Kasumi-1 (cell line): ENCODE measurements around the gene AMPH.
"Not testable (repeated sequence)": the region's sequence is repeated elsewhere in the genome, so short reads cannot be mapped to it uniquely, and the experiment has no call there.

Experiments used
- DNase-seq, 2 experiments: peaks; one replicate each; lab custom pipeline; 2025; lab: John Stamatoyannopoulos, UW

The AMPH gene

DNA sequence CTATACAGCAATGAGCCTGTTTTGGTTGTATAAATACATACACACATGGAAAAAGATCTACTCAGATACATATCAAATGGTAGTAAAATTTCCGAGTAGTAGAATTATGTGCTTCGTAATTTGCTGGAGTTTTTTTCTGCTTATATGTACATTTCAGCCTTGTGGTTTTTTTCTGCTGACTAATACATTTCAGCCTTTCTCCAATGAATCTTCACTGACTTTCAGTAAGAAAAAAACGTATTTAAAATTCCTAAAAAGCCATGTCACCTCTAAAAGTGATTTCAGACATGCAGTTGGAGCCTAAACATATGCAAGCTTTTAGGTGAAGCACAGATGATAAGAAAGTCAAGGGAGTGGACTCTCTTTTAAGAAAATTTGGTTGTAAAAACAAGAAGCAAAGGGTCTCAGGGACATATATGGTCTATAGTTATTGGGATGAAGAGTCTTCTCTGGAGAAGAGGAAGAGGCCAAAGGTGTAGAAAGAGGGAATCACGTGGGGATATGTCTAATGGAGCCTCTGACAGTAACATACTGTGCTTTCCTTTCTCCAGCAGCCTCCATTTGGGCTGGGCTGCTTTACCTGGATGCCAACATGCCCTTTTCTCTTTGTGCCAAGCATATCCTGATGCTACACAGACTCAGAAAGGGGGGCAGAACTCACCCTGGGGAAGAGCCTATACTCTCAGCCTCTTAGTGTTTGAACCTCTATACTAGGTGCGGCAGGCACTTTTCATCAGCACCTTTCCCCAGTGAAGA lies 2.4 kb downstream of the AMPH start:
- DNase-seq: no peak

DNA sequence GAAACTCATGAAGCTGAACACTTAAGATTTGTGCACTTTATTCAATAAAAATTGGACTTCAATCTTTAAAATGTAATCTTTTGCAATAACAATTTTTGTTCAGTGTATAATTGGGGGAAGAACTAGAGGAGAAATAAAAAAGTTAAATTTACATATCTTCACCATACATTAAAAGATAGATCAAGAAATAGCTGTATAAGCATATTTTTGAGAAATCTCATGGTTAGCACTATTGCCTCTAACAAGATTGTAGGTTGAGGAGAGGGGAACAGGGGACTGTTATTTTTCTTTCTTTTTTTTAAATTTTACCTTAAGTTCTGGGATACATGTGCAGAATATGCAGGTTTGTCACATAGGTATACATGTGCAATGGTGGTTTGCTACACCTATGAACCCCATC lies 5.3 kb downstream of the AMPH start:
- no peak for DNase-seq

DNA sequence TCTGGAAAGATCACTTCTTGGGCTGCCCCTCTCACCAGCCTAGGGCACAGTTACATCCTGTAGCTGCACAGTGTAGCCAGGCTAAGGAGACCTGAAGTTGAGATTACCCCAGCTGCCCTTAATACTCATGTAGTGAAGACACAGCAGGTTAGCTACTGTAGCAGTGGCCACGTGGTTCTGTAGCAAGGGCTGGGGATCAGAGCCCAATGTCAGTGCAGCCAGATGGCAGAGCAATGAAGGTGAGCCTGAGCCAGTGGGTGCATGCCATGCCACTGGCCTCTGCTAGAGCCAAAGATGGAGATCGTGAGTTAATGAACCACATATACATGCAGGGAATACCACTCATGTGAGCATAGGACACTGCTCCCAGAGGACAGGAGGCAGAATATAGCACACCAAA lies 15.5 kb downstream of the AMPH start:
- DNase-seq: no peak

DNA sequence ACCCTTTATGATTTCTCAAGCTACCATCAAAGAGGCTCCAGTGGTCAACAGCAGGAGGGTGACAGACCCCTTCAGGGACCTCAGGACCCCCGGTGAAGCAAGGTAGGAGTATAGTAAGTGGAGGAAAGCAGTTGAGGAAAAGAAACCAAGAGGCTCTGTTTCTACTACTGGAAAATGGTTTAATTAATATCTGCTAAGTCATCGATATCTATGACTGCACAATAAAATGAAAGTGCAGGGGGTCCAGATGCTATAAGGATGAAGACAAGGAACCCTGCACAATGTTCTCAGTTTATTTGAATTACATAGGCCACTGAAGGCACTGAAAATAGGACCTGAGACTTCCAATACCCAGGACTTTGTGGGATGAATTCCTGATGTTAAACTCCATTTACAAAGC lies 23.7 kb downstream of the AMPH start:
- no peak for DNase-seq

DNA sequence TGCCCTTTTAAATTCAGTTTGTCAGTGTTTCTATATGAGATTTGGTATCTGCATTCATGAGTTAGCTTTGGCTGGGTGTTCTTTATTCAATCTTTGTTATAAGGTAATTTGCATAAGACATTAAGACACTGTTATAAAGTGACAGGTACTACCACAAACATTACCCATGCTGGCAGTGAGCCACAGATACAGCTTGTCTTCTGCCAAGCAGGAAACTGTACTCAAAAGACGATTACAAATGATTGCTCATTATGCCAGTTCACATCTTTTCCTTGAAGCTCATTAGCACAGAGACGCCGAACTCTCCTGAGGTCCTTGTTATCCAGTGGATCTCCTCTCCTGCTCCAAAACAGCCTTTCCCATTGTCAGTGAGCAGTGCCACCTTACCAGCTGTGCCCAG lies 30.4 kb downstream of the AMPH start:
- no peak for DNase-seq

DNA sequence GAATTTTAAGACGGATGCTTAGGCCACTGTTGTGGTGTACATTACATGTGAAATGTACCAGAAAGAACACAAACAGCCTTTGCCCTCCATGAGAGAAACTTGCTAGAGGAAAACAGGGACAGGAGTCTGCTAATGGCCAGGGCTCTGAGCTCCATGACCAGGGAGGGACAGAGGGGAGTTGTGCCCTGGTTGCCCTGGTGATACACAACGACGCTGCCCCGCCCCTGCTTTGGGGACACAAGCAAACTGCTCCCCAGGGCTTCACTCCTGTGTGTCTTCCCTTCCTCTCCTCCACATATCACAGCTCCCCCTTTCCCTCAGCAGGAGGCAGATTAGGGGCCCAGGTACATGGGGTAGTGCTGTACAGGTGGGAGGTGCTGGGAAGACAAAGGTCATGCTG lies 36.2 kb downstream of the AMPH start:
- DNase-seq: no peak

DNA sequence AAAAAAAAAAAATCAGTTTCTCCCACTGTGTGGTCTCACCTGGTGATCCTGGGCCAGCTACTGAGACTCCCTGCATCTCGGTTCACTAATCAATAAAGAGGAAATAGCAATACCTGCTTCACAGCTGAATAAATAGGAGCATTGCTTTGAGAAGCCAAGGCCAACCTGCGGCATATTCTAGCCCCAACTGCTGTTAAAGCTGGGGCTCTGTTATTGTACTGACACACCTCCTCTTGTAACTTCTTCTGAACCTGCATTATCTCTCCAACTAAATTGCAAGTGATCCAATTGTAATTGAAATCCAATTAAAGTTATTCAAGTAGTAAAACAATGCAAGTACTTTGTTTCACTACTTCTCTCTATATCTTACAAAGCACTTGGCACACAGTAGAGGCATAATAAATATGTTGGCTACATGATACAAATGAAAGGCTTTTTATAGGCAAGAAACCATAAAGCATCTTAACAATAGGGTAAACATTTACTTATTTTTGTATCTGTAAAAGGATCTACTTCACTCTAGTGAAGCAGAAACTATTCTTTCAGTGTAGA lies 38.4 kb downstream of the AMPH start:
- no peak for DNase-seq

DNA sequence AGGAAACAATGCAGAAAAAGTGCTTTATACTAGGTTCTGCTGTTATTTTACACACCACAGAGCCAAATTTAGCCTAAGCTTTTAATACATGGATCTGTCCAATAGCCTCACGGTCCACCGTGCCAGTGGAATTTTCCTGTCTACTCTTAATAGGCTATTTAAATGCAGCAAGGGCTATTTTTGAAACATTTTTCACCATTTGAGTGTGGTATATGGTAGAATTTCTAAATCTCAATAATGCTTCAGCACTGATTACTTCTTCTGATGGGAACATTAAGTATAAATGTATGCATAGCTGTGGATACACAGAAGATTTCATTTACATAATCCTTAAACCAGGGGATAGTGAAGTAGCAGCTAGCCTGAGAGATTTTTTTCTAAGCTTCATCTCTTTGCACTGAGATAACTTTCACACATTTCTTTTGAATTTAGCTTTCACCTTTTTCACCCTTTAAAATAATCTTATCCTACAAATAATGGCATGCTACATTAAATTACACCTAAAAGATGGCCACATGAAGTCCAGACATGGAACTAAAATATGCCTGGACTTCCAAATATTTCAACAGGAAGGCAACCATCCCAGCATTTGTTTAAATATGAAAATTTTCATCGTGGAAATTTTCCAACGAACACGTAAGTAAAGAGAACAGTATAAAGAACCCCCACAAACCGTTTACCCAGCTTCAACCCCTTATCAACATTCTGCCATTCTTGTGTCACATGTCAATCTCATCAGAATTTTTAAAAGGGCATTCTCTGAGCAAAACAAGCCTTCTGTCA lies 45.4 kb downstream of the AMPH start:
- DNase-seq: no peak

DNA sequence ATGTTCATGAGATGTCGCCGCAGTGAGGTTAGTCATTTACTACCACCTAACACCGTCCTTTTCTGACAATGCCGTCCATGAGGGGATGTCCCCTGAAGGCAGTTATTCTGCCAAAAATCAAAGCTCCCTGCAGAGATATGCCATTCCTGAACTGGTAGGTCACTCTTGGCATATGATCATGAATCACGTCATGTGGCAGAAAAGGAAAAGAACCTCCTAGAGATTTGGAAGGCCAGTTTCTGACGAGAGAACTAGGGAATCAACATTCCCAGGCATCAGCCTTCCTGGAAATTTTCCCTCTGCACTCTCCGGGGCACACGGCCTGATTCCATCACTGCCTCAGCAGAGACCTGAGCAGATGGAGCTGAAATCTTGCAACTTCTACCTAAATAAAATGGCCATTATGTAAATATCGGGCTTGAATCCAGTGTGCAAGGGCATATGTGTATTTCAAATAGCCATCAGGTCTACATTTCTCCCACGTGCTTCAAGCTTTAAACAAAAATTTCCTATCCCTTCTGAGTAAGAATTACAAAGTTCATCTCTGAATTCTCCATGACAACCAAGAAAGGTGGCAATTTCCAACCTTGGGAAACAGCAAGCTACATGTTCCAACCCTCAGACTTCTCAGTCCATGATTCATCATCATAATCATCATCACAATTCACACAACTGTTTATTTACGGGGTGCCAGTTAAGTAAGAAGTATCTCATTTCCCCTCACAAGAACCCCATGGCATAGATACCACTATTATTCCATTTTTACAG lies 46.5 kb downstream of the AMPH start:
- no peak for DNase-seq

DNA sequence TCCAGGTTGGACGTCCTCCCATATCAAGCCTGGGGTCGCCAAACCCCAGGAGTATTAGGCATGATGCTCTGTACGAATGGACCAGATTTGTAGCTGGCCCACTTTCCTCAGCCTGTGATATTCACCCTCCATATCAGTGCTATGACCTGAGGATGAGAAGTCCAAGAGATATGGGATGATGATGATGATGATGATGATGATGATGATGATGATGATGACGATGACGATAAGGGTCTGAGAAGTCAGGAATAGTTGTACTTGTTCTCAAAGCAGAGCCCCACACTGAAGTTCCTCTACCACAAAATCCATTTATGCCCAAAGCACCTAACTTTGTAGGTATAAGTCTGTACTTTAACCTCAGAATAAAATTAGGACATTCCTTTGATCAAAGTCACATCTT lies 50.7 kb downstream of the AMPH start:
- DNase-seq: no peak

DNA sequence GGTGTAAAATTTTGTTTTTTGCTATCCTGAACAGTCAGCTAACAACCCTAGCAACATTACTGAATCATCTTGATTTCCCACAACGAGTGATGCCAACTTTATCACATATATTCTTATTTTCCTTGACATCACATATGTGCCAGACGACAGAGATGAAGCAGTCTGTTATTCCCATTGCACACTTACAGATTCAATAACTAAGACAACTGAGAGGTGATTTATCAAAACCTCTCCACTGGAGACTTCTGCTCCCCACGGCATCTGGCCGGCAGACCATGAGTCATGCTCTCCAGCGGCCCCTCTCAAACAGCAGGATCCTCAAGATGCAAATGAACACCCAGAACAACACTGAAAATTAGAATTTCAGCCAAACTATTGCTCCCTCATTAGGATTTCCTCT lies 57.1 kb downstream of the AMPH start:
- no peak for DNase-seq

DNA sequence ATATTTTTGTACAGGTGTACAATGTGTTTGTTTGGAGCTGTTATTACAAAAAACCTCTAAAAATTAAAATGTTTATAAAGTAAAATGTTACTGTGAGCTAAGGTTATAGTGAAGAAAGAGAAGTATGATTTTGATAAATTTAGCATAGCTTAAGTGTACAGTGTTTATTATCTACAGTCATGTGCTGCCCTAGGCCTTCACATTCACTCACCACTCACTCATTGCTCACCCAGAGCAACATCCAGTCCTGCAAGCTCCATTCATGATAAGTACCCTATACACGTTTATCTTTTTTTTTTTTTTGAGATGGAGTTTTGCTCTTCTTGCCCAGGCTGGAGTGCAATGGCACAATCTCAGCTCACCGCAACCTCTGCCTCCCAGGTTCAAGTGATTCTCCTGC lies 59.6 kb downstream of the AMPH start:
- DNase-seq: not testable (repeated sequence)

DNA sequence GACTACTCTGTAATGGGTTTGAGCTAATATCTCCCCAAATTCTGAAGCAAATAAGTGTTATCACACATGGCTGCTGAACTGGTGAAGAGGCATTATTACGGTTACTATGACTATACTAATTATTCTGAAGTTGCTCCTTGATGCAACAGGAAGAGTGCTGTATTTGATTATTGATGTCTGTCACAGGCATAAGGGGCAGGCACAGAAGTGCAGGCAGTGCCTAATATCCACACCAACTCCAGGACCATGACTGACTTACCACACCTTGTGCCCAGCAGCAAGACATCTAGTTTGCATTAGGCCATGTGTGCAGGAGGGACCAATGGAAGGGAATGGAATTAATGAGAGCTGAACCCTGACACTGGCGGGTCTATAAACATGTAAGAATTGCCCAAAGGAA lies 62.7 kb downstream of the AMPH start:
- no peak for DNase-seq

DNA sequence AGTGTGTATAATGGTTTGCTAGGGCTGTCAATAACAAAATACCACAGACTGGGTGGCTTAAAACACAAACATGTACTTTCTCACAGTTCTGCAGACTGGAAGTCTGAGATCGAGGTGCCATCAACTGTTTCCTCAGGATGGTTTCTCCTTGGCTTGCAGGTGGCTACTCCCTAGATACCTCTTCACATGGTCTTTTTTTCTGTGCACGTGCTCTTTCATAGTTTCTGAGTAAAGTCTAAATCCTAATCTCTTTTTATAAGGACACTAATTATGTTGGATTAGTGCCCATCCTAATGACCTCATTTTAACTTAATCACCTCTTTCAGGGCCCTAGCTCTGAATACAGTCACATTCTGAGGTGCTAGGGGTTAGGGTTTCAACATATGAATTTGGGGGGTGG lies 65.9 kb downstream of the AMPH start:
- no peak for DNase-seq

DNA sequence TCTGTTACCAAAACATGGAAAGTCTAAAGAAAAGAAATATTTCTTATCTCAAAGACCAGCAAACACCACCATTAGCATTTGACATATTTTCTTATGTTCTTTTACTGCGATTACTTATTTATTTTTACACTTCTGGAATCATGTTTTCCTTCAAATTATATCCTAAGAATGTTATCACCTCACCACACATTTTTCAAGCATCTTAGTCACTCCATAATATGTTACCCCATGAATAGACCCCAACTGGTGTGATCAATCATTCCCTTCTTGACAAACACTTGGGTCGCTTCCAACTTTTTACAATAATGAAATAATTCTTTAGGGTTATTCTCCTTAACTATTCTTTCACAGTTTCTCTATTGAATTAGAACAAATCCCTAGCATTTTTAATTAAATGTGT lies 67.4 kb downstream of the AMPH start:
- DNase-seq: no peak

DNA sequence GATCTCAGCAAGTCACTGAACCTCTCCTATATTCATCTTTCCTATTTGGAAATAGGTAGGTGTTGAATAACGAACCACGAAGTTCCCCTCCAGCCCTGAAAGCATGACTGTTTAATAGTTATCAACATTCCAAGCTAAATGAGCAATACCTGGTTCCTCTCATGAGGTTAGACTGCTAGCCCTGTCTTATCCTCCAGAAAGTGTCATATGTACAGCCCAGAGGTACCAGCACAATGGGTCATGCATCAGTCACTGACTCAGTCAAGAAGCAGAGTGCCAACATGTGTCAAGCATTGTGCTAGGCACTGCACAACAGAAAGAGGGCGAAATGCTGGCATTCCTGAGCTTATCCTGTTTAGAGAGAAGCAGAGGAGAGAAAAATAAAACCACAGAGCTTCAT lies 70.0 kb downstream of the AMPH start:
- no peak for DNase-seq

DNA sequence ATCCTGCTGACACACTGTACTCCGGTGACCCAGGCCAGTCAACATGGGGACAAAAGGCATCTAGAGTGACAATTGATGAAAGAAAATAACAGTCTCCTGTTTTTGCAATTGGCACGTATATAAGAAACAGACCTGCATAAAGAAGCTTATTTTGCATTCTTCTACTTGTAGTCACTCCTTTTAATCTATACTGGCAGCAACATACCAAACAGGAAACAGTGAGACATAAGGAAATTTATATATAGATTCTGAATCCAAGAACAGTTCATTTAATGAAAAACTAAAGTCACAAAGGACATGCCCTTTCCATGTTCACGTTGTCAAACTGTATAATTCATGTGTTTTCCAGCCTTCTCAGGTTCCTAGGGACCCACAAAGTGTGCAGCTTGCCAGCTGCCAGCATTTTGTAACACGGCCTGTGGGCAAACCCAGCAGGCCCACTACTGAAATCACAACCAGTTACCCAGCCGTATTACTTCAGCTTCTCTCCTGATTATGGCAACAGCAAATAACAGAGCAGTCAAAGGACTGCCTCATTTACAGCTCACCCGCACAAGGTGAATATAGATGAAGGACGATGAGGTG lies 72.3 kb downstream of the AMPH start:
- DNase-seq: no peak

DNA sequence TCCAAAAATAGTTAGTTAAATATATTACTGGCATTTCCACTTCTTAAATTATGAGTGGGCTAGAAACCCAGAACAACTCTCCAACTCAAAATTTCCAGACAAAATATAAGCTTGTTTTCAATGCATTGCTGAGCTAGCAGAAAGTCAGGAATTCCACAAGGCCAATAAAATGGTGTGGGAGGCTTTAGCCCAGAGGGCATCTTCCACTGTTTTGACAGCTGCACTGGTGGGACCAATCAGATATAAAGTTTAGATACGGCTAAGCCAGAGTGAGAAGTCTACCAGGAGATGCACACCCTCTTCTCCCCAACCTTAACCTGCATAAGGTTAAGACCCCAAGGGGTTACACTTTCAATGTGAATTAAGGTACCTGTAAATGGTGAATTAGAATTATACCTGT lies 76.6 kb downstream of the AMPH start:
- no peak for DNase-seq

DNA sequence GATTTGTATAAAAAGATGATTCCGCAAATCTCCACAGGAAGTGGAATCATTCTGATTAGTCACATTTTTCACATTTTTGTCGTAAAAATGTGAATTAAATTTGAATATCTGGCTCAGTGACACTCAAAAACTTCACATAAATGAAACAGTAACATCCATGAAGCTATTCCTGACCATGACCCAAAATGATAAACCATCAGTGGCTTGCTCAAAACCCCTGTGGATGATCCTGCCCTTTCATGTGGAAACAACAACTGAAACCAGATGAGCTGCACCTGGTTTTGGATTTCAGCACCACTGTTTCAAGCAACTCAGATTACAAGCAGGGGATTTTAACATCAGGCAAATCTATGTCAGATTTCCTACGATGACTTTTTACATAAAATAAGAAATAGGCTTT lies 80.3 kb downstream of the AMPH start:
- no peak for DNase-seq

DNA sequence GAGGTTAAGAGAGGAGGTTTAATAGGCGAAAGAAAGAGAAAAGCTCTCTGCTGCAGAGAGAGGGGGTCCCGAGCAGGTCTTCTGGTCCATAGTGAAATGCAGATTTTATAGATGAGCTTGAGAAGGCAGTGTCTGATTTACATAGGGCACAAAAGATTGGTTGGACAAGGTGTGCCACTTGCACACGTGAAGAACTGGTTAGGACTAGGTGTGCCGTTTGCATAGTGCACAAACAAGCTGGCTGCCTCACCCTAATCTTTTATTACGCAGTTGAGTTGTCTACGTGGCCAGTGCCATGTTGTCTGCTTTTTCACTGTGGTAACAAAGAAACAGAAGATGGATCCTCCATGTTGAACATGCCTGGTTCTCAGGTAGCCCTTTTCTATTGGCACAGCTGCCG lies 82.6 kb downstream of the AMPH start:
- no peak for DNase-seq

DNA sequence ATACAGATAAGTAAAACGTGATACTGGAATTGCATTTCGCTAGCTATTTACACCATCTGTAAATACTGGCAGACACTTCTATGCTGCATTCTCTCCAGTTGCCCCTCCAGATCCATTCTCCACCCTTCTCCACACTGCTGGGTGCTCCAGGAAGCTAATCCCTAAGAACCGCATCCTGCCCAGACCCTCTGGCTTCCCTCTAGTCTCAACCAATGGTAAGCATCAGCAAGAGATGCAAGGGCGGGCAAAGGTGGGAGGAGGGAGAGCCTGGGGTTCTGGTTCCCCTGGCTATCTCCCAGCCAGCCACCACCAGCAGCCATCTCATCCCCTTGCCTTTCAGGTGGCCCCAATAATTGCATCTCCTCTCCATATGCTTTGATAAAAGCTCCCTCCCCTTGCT lies 84.4 kb downstream of the AMPH start:
- no peak for DNase-seq

DNA sequence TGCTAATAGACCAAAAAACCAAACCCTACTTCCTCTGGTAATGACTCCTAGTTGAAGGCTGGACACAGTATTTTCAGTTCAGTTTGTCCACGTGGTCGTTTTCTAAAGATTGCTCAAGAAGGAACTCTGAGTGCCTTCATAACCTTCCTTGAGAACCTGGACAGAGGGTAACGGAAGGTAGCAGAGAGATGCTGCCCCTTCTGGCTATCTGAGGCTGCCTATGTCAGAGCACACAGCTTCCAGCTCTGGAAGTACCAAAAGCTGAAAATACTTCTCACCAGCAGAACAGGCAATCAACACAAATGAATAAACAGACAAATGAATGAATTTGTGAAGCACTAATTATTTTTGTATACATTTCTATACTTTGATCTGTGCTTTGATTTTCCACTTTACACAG lies 85.2 kb downstream of the AMPH start:
- DNase-seq: no peak
